Astrocyte of the spinal cord (primary cell): Measurements from ENCODE around the gene FRMD4A.
"Not testable (repeated sequence)": the region's sequence is repeated elsewhere in the genome, so short reads cannot be mapped to it uniquely, and the experiment has no call there.

Source experiments
- DNase-seq: peaks from one replicate; pipeline ENCODE4 v3.0.0; 2011; ENCODE audit warnings: low read depth, low spot score
- H3K4me3 ChIP-seq: 2 replicates; pipeline ENCODE4 v1.5.1; 2011; ENCODE audit warnings: low read depth, mild to moderate bottlenecking, low read length, moderate library complexity
- in situ Hi-C: cut with HindIII; loops from 2 replicates; pipeline ENCODE4 v1.10.0; 2017; ENCODE audit warnings: low sequenced_read_pairs
- TF ChIP-seq, protein P1 (sequence below): IDR thresholded peaks from 2 replicates; pipeline ENCODE4 v1.5.1; 2012; ENCODE audit warnings: low read depth, mild to moderate bottlenecking, low read length, inconsistent platforms

FRMD4A gene

DNA sequence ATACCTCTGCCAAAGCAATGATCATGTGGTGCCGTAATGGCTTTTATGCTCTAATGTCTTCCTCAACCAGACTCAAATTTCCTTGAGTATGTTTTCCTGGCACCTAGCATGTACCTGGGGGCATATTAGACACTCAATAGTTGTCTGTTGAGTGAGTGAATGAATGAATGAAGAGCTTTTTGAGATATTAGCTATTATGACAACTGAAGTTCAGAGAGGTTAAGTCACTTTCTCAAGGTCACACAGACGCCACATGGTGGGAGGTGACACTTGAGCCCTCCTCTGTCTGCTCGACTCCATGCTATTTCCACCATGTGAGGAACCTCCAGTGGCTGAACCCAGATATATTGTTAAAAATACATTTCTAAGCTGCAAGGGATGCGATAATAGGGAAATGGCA lies 611.9 kb downstream of the FRMD4A start:
- no peak overlapping the region for H3K4me3 ChIP-seq
- DNase-seq: no peak
- in situ Hi-C loops: no loop called here
- TF ChIP-seq, protein P1, sequence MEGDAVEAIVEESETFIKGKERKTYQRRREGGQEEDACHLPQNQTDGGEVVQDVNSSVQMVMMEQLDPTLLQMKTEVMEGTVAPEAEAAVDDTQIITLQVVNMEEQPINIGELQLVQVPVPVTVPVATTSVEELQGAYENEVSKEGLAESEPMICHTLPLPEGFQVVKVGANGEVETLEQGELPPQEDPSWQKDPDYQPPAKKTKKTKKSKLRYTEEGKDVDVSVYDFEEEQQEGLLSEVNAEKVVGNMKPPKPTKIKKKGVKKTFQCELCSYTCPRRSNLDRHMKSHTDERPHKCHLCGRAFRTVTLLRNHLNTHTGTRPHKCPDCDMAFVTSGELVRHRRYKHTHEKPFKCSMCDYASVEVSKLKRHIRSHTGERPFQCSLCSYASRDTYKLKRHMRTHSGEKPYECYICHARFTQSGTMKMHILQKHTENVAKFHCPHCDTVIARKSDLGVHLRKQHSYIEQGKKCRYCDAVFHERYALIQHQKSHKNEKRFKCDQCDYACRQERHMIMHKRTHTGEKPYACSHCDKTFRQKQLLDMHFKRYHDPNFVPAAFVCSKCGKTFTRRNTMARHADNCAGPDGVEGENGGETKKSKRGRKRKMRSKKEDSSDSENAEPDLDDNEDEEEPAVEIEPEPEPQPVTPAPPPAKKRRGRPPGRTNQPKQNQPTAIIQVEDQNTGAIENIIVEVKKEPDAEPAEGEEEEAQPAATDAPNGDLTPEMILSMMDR: no peak

- peak; percentile 97 for DNase-seq
- no peak overlapping the region for H3K4me3 ChIP-seq
- in situ Hi-C loops: no loop called here
- TF ChIP-seq, protein P1: no peak
Measured at GRCh38 chr10:13717936-13718772, 612.6 kb downstream of the FRMD4A start.

- TF ChIP-seq, protein P1: no peak
- no peak for DNase-seq
- in situ Hi-C loops: no loop called here
- H3K4me3 ChIP-seq: no peak overlapping the region
Measured at GRCh38 chr10:13717571-13717935, 613.2 kb downstream of the FRMD4A start.

DNA sequence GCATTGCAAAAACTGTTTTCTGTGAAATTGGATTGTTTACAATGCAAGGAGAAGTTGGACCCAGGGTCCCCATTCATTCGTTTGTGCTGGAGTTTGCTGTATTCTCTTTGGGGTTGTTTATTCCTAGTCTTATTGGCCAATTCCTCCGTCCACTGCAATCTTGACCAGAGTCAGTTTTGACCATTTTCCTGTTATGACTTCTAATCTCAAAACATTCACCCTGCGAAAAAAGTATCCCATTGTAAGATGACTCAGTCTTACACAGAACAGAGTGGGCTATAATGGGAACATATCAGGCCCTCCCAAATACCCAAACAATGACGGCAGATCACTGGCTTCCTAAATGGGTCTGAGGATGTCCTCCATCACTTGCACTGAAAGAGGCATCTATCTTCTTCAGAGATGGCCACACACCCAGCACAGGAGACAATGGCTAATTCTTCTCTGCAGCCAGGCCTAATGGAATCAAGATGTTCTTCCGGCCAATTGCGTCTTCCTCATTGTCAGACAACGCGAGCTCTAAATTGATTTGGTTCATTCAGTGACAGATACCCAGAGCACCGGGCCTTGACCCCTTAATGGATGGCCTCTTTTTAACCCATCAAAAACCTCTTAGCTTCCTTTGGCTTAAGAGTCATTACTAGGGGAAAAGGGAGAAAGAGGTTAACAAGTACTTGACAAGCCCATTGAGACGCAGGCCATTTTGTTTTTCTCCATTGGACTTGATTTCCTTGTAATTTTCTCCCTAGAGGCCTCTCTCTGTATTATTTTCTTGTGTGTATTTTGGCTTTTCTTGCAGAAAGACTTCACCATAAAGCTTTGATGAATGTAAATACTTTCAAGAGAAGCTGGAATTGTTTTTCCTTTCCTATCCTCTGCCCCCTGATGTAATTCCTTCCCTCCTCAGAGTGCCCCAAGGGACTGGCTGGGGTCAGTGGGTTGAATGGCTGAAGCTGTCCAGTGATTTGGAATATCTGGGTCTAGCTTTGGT lies 614.3 kb downstream of the FRMD4A start:
- DNase-seq: peak; percentile 81
- in situ Hi-C loops: no loop called here
- H3K4me3 ChIP-seq: no peak overlapping the region
- TF ChIP-seq, protein P1: no peak

- H3K4me3 ChIP-seq, in situ Hi-C loops, DNase-seq: not testable (repeated sequence)
Measured at GRCh38 chr10:13715596-13715995, 615.1 kb downstream of the FRMD4A start.

DNA sequence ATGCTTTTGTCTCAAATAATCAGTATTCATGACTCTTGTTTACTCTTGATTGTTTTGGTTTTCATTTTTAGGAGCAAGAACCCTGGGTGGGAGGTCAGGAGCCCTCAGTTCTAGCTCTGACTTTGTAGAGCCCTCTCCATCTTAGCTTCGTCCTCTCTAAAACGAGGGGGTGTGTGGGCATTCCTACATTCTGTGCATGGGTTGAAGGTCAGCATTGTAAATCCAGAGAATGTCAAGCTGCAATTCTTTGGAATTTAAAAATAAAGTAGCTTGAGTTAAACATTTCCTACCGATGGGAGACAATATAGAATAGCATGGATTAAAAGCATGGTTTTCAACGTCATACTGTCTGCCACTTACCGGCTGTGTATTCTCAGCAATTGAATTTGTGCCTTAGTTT lies 615.6 kb downstream of the FRMD4A start:
- DNase-seq: no peak
- no peak overlapping the region for H3K4me3 ChIP-seq
- in situ Hi-C loops: no loop called here
- TF ChIP-seq, protein P1: no peak
